DOHH2 (cell line): Measurements from ENCODE around the gene DAPK2.

Experiments
- CTCF ChIP-seq: fragments of 200-600 bp; sonication (generic); IDR thresholded peaks from one replicate; pipeline ENCODE4 v1.5.1; 2014; ENCODE audit warnings: antibody characterized with exemption, mild to moderate bottlenecking, low read depth, low read length; ENCODE audit not compliant: poor library complexity, severe bottlenecking
- EZH2phosphoT487 ChIP-seq: fragments of 200-600 bp; sonication (generic); IDR thresholded peaks from 2 replicates; pipeline ENCODE4 v1.6.1; 2017; ENCODE audit warnings: borderline replicate concordance, mild to moderate bottlenecking, antibody characterized with exemption, low read length, moderate library complexity, mixed read lengths

GRCh38 chr15:63953524-63953923 lies 92.8 kb downstream of the DAPK2 start:
- no peak for TF ChIP-seq CTCF
- no peak for TF ChIP-seq EZH2phosphoT487
